ENCODE results near the gene STARD3.
A peak's percentile ranks its signal among the peaks of the same experiment; 100 is the strongest.

Gene STARD3

GRCh38 chr17:39651923-39652586 is 15.1 kb downstream of the STARD3 start:
- DNase-seq = no peak
- in situ Hi-C loops (cut with MboI; ENCODE audit: low pct_unique_long_range_greater_than_20kb, low sequenced_read_pairs) = loop anchor here (25.0 kb wide), 1 partner anchor 90 kb away; no protein-coding TSS in a partner anchor

GRCh38 chr17:39652587-39653315 is 15.8 kb downstream of the STARD3 start:
- no peak for DNase-seq
- in situ Hi-C loops (cut with MboI; ENCODE audit: low pct_unique_long_range_greater_than_20kb, low sequenced_read_pairs) = loop anchor here (25.0 kb wide), 1 partner anchor 90 kb away; no protein-coding TSS in a partner anchor

GRCh38 chr17:39653316-39653661 is 16.3 kb downstream of the STARD3 start:
- DNase-seq = no peak
- in situ Hi-C loops (cut with MboI; ENCODE audit: low pct_unique_long_range_greater_than_20kb, low sequenced_read_pairs) = loop anchor here (25.0 kb wide), 1 partner anchor 91 kb away; no protein-coding TSS in a partner anchor

- in situ Hi-C loops (cut with MboI; ENCODE audit: low pct_unique_long_range_greater_than_20kb, low sequenced_read_pairs) = loop anchor here (25.0 kb wide), 1 partner anchor 91 kb away; no protein-coding TSS in a partner anchor
- DNase-seq = peak; percentile 67
Measured at GRCh38 chr17:39653662-39654331, 16.9 kb downstream of the STARD3 start.

- in situ Hi-C loops (cut with MboI; ENCODE audit: low pct_unique_long_range_greater_than_20kb, low sequenced_read_pairs) = loop anchor here (25.0 kb wide), 1 partner anchor 93 kb away; no protein-coding TSS in a partner anchor
Measured at GRCh38 chr17:39655105-39655504, 18.2 kb downstream of the STARD3 start.

GRCh38 chr17:39658346-39658745 is 21.4 kb downstream of the STARD3 start:
- DNase-seq = no peak
- in situ Hi-C loops (cut with MboI; ENCODE audit: low pct_unique_long_range_greater_than_20kb, low sequenced_read_pairs) = loop anchor here (25.0 kb wide), 1 partner anchor 96 kb away; no protein-coding TSS in a partner anchor

More at GRCh38 chr17:39655105-39655504, 18.2 kb downstream of the STARD3 start:
- DNase-seq = no peak

- no peak for DNase-seq
- in situ Hi-C loops (cut with MboI; ENCODE audit: low pct_unique_long_range_greater_than_20kb, low sequenced_read_pairs) = loop anchor here (25.0 kb wide), 1 partner anchor 96 kb away; no protein-coding TSS in a partner anchor
Measured at GRCh38 chr17:39658760-39659159, 21.8 kb downstream of the STARD3 start.

- in situ Hi-C loops (cut with MboI; ENCODE audit: low pct_unique_long_range_greater_than_20kb, low sequenced_read_pairs) = loop anchor here (25.0 kb wide), 1 partner anchor 97 kb away; no protein-coding TSS in a partner anchor
- DNase-seq = no peak
Measured at GRCh38 chr17:39659279-39660010, 22.5 kb downstream of the STARD3 start.

GRCh38 chr17:39660011-39660360 is 23.0 kb downstream of the STARD3 start:
- in situ Hi-C loops (cut with MboI; ENCODE audit: low pct_unique_long_range_greater_than_20kb, low sequenced_read_pairs) = loop anchor here (25.0 kb wide), 1 partner anchor 98 kb away; no protein-coding TSS in a partner anchor
- no peak for DNase-seq

GRCh38 chr17:39660397-39661385 is 23.7 kb downstream of the STARD3 start:
- in situ Hi-C loops (cut with MboI; ENCODE audit: low pct_unique_long_range_greater_than_20kb, low sequenced_read_pairs) = loop anchor here (25.0 kb wide), 1 partner anchor 98 kb away; no protein-coding TSS in a partner anchor
- no peak for DNase-seq

- DNase-seq = no peak
- in situ Hi-C loops (cut with MboI; ENCODE audit: low pct_unique_long_range_greater_than_20kb, low sequenced_read_pairs) = loop anchor here (25.0 kb wide), 1 partner anchor 100 kb away; no protein-coding TSS in a partner anchor
Measured at GRCh38 chr17:39661744-39662541, 25.0 kb downstream of the STARD3 start.

- DNase-seq = no peak
- in situ Hi-C loops (cut with MboI; ENCODE audit: low pct_unique_long_range_greater_than_20kb, low sequenced_read_pairs) = loop anchor here (25.0 kb wide), 1 partner anchor 100 kb away; no protein-coding TSS in a partner anchor
Measured at GRCh38 chr17:39662551-39663339, 25.8 kb downstream of the STARD3 start.

GRCh38 chr17:39663340-39663687 is 26.4 kb downstream of the STARD3 start:
- DNase-seq = no peak
- in situ Hi-C loops (cut with MboI; ENCODE audit: low pct_unique_long_range_greater_than_20kb, low sequenced_read_pairs) = loop anchor here (25.0 kb wide), 1 partner anchor 101 kb away; no protein-coding TSS in a partner anchor

GRCh38 chr17:39663688-39664580 is 27.0 kb downstream of the STARD3 start:
- in situ Hi-C loops (cut with MboI; ENCODE audit: low pct_unique_long_range_greater_than_20kb, low sequenced_read_pairs) = loop anchor here (25.0 kb wide), 1 partner anchor 102 kb away; no protein-coding TSS in a partner anchor
- DNase-seq = no peak
